Endothelial cell (in vitro differentiated cells): ENCODE data around the gene CYP1B1. TPM values are rescaled to one million over a fixed set of nuclear protein-coding genes. Genes with fewer than 3 reads are reported as not detected.

Experiments used
- DNase-seq: peaks from one replicate; pipeline ENCODE4 v3.0.0; 2021; ENCODE audit warnings: low spot score
- H3K27ac Mint-ChIP-seq: one replicate; pipeline ENCODE4 v1.8.0; 2021; ENCODE audit warnings: mixed read lengths, inconsistent platforms; ENCODE audit not compliant: unreplicated experiment
- H3K27me3 Mint-ChIP-seq: one replicate; pipeline ENCODE4 v1.8.0; 2021; ENCODE audit warnings: mild to moderate bottlenecking, moderate library complexity, mixed read lengths, inconsistent platforms; ENCODE audit not compliant: unreplicated experiment
- H3K36me3 Mint-ChIP-seq: one replicate; pipeline ENCODE4 v1.8.0; 2021; ENCODE audit warnings: mild to moderate bottlenecking, low read depth, mixed read lengths, inconsistent platforms; ENCODE audit not compliant: unreplicated experiment
- H3K4me1 Mint-ChIP-seq: one replicate; pipeline ENCODE4 v1.8.0; 2021; ENCODE audit warnings: mild to moderate bottlenecking, mixed read lengths, inconsistent platforms; ENCODE audit not compliant: unreplicated experiment
- H3K4me3 Mint-ChIP-seq: one replicate; pipeline ENCODE4 v1.8.0; 2021; ENCODE audit warnings: mild to moderate bottlenecking, mixed read lengths, inconsistent platforms; ENCODE audit not compliant: unreplicated experiment
- H3K9me3 Mint-ChIP-seq: one replicate; pipeline ENCODE4 v1.8.0; 2021; ENCODE audit warnings: mixed read lengths, inconsistent platforms; ENCODE audit not compliant: unreplicated experiment
- total RNA-seq: library from RNA; stranded (reverse); fragmentation: NEBNext Ultra II Directional; extraction: Animal tissue kit (Norgen Biotek cat#: 25700); gene quantifications from one replicate; pipeline ENCODE4 v1.2.1, GENCODE V29; 2021; ENCODE audit not compliant: unreplicated experiment
- TF ChIP-seq, protein P1 (sequence below): fragments of 200-600 bp; sonication (generic); IDR thresholded peaks from one replicate; pipeline ENCODE4 v1.5.0; 2021; ENCODE audit warnings: antibody characterized with exemption; ENCODE audit not compliant: unreplicated experiment

CYP1B1 gene
- total RNA-seq, 1 donor from 2014 or later: 1.2 TPM

DNA sequence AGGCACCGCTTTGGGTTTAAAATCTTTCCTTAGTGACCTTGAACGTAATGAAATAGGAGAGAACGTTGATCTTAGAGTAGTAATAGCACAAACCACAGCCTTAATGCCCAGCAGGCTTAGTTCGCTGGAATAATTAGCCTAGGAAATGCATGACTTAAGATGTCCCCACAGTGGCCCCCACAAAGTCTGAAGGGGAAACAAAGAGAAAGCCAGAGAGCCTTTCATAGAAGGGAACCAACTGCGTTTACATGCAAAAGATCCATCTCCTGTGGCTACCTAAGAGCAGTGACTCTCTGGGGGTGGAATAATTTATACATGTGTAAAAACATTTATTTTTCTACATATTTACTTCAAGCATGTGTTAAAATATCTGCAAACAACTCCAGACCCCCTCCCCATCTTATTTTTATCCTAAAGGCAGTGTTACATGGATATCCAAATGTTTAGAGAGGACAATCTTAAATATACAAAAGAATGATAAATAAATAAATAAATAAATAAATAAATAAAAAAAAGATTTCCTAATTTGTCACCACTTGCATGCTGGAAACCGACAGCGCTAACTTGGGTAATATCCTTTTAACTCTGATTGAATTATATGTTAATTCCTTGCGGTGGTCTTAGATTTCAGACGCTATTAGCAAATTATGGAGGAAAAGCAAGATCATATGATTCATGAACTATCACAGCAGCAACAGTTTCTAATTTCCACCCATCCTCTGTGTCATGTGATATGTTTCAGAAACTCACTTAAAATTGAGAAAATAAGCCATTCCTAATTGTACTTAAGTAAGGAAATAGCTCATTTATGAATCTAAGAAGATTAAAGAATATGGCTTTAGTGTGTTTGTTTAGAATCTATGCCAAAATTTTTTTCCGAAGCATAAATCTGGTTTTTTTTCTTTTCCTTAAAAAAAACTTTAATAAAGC lies 23.4 kb upstream of the CYP1B1 start:
- Mint-ChIP-seq H3K4me1 (peaks cover 35% of the 10 kb centered on the region), H3K27ac (no peak overlapping the region), H3K9me3 (peaks cover 3% of the 10 kb centered on the region), H3K36me3 (no peaks in the 10 kb centered on the region), H3K4me3 (no peak overlapping the region), H3K27me3 (no peaks in the 10 kb centered on the region)
- DNase-seq: no peak
- TF ChIP-seq, protein P1, sequence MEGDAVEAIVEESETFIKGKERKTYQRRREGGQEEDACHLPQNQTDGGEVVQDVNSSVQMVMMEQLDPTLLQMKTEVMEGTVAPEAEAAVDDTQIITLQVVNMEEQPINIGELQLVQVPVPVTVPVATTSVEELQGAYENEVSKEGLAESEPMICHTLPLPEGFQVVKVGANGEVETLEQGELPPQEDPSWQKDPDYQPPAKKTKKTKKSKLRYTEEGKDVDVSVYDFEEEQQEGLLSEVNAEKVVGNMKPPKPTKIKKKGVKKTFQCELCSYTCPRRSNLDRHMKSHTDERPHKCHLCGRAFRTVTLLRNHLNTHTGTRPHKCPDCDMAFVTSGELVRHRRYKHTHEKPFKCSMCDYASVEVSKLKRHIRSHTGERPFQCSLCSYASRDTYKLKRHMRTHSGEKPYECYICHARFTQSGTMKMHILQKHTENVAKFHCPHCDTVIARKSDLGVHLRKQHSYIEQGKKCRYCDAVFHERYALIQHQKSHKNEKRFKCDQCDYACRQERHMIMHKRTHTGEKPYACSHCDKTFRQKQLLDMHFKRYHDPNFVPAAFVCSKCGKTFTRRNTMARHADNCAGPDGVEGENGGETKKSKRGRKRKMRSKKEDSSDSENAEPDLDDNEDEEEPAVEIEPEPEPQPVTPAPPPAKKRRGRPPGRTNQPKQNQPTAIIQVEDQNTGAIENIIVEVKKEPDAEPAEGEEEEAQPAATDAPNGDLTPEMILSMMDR: no peak

DNA sequence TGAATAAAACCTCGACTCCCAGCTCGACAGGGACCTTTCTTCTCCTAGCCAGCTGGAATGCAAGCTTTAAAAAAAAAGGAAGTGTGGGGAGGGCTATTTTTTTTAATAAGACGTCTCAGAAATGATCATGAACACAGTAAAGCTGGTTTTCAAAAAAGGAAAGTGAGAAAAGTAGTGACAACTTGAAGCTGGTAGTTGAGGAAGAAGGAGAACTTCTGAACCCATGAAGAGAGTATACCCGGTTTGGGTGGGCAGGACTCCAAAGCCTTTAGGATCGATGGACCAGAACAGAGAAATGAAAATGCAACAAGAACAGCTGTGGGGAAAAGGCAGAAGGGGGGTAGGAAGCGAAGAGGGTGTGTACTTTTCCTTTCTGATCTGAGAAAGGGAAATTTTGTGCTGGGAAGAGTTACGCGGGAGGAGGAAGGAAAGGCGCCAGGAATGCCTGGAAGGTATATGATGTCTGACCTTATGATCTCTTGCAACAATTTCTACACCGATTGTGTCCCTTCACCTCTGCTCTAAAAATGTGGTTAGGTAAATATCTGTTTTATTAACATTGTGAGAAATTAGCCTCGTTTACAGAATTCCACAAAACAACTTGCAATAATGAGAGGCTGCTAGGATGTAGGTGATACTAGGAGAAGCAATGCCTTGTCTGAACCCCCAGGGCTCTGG lies 22.6 kb upstream of the CYP1B1 start:
- Mint-ChIP-seq H3K27ac (no peak overlapping the region), H3K4me1 (peaks cover 35% of the 10 kb centered on the region), H3K36me3 (no peaks in the 10 kb centered on the region), H3K9me3 (peaks cover 3% of the 10 kb centered on the region), H3K4me3 (peak overlapping the region; percentile 26), H3K27me3 (no peaks in the 10 kb centered on the region)
- DNase-seq: no peak
- TF ChIP-seq, protein P1: no peak

DNA sequence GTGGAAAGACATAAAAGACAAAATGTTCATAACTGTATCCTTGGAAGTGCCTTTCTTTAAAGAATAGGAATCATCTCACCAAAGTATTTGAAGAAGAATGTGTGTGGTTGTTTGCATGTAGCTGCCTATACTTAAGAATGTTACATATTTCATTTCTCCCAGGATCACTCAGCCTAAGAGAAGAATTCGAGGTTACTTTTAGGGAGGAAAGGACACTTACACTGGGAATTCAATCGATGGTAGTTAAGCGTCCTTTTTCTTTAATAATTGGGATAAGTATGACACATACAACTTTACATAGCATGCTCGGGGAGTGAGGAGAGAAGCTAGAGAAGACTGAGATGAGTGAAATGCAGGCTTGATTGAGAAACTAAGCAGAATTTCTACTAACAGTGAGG lies 22.0 kb upstream of the CYP1B1 start:
- Mint-ChIP-seq H3K27me3 (peaks cover 2% of the 10 kb centered on the region), H3K4me3 (peak overlapping the region; percentile 26), H3K9me3 (no peaks in the 10 kb centered on the region), H3K27ac (no peak overlapping the region), H3K4me1 (peaks cover 35% of the 10 kb centered on the region), H3K36me3 (no peaks in the 10 kb centered on the region)
- TF ChIP-seq, protein P1: no peak
- DNase-seq: no peak

DNA sequence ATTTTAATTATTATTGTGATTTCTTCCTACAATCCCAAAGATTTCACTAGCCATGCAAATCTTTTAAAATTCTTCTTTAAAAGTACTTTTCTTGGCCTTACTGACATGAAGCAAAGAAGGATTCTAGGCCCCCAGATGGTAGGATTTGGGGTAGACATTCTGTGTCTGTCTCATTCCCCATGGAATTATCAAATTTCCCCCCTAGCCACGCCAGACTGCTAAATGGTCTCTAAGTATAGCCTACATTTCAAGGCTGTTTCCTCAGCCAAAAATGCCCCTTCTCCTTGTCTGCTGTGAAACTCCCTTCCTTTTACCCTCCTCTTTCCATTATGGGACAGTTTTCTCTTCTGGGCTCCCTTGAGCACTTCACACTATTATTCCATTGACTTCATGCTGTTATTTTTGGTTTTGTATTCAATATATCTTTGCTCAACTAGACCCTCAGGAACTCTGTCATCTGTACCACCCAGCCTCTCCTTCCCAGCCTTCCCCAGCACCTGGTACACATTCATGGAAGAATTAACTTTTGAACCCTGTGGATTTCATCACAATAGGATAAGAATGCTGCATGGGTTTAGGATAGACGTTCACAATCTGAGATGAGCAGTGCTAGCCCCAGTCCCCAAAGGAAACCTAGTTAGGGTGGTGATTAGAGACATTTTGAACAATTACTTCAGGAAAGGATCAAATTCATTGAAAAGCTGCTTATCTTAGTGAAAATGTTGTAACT lies 21.5 kb upstream of the CYP1B1 start:
- TF ChIP-seq, protein P1: no peak
- no peaks in the 10 kb centered on the region for H3K36me3 Mint-ChIP-seq
- H3K9me3 Mint-ChIP-seq: no peaks in the 10 kb centered on the region
- peaks cover 2% of the 10 kb centered on the region for H3K27me3 Mint-ChIP-seq
- DNase-seq: no peak
- no peak overlapping the region for H3K4me3 Mint-ChIP-seq
- peaks cover 39% of the 10 kb centered on the region for H3K4me1 Mint-ChIP-seq
- no peak overlapping the region for H3K27ac Mint-ChIP-seq
